ENCODE data around the gene GLIS1. TPM values are rescaled to one million over a fixed set of nuclear protein-coding genes. Genes with fewer than 3 reads are reported as not detected.

Gene GLIS1
- total RNA-seq, 1 experiment from 2014 or later = 0.28 TPM

GRCh38 chr1:53517821-53518352 lies 221.1 kb downstream of the GLIS1 start:
- H2BK5ac ChIP-seq (ENCODE audit: insufficient read length, low read length) = no peak overlapping the region
- H4K8ac ChIP-seq (replicated peaks; ENCODE audit: insufficient read length, low read depth, low read length) = no peak overlapping the region
- H3K9me3 ChIP-seq (ENCODE audit: control insufficient read depth, low read depth, low read length) = no peaks in the 10 kb centered on the region
- H2BK15ac ChIP-seq (ENCODE audit: low read depth, low read length) = no peak overlapping the region
- H3K4me2 ChIP-seq (ENCODE audit: insufficient read depth, insufficient read length, low read length) = no peak overlapping the region
- no CpG with 5 or more reads among the region's 19 CpGs for WGBS (ENCODE audit: extremely low coverage, insufficient read length, low lambda C conversion rate)
- H3K18ac ChIP-seq (ENCODE audit: insufficient read length, low read depth, low read length) = no peak overlapping the region
- H3K9ac ChIP-seq (ENCODE audit: extremely low read depth, insufficient read length, low read length) = no peak overlapping the region
- no peak for DNase-seq
- H2BK20ac ChIP-seq (ENCODE audit: low read depth, low read length, poor library complexity, severe bottlenecking) = no peak overlapping the region
- TF ChIP-seq CTCF (conservative IDR thresholded peaks at IDR 0.05) = no peak
- H3K79me2 ChIP-seq (ENCODE audit: insufficient read depth, low read length) = no peaks in the 10 kb centered on the region
- Mint-ChIP-seq H3K36me3 (ENCODE audit: insufficient read depth in 1 of 3, low read depth in 3 of 3) (no peaks in the 10 kb centered on the region; a peak in 2 of 7 replicates), H3K4me1 (peaks cover 10 to 17% of the 10 kb centered on the region in 2 experiments), H3K27me3 (ENCODE audit: low read depth) (peaks cover 5% of the 10 kb centered on the region), H3K9me3 (peaks cover 0 to 2% of the 10 kb centered on the region in 2 experiments; a peak in 1 of 5 replicates), H3K27ac (no peak overlapping the region; a peak in 1 of 7 replicates), H3K4me3 (no peak overlapping the region)
- no peak overlapping the region for H3K14ac ChIP-seq (ENCODE audit: insufficient read depth, low read length)
- H2BK120ac ChIP-seq (ENCODE audit: low read depth, low read length, poor library complexity, severe bottlenecking) = no peak overlapping the region
- H3K4me1 ChIP-seq (ENCODE audit: insufficient read depth, low read length) = no peaks in the 10 kb centered on the region
- H2AK5ac ChIP-seq (ENCODE audit: insufficient read length, low read length) = no peak overlapping the region
- H3K23ac ChIP-seq (ENCODE audit: insufficient read length, low read depth, low read length) = no peak overlapping the region
- H3K23me2 ChIP-seq (ENCODE audit: insufficient read length, low read depth, low read length, poor library complexity, severe bottlenecking) = no peaks in the 10 kb centered on the region
- no peak overlapping the region for H2AFZ ChIP-seq (ENCODE audit: low read length)
- no peak overlapping the region for H4K5ac ChIP-seq (ENCODE audit: insufficient read length, low read depth, low read length)
- no peak overlapping the region for H4K91ac ChIP-seq (ENCODE audit: insufficient read length, low read depth, low read length)
- H3T11ph ChIP-seq (ENCODE audit: low read length) = no peak overlapping the region
- H3K56ac ChIP-seq (ENCODE audit: insufficient read length, low read depth, low read length) = no peak overlapping the region
- no peaks in the 10 kb centered on the region for H3K79me1 ChIP-seq (ENCODE audit: insufficient read depth, low read depth, low read length, poor library complexity, severe bottlenecking)
- no peak overlapping the region for H2BK12ac ChIP-seq (ENCODE audit: insufficient read length, low read depth, low read length)
- no peaks in the 10 kb centered on the region for H4K20me1 ChIP-seq (ENCODE audit: control insufficient read depth, insufficient read depth, insufficient read length)
- H3K4ac ChIP-seq (ENCODE audit: low read depth, low read length) = no peak overlapping the region
- H3K27me3 ChIP-seq (ENCODE audit: insufficient read depth, low read length) = no peaks in the 10 kb centered on the region
- H3K27ac ChIP-seq (ENCODE audit: insufficient read length, low read depth, low read length) = no peak overlapping the region
